ENCODE results near the gene FUT1. TPM values are rescaled to one million over a fixed set of nuclear protein-coding genes. Genes with fewer than 3 reads are reported as not detected.

The FUT1 gene
- total RNA-seq, 1 experiment from 2014 or later = 30.5 TPM

GRCh38 chr19:48739404-48740163 is 12.9 kb downstream of the FUT1 start:
- ChIA-PET CTCF (interaction anchor here (0.5 to 2.9 kb wide), 12 partner anchors 15 to 113 kb away, joined by 3 to 37 read pairs (median 8); partner anchors contain the start of genes CA11 and FUT2), POLR2A (interaction anchor here (0.8 to 1.1 kb wide), 3 partner anchors 26 to 121 kb away, joined by 5 to 8 read pairs (median 8); partner anchors contain the start of gene RPL18)
- peaks cover 40% of the 10 kb centered on the region for H3K4me1 Mint-ChIP-seq (ENCODE audit: low read depth, unreplicated experiment)

GRCh38 chr19:48738557-48739403 is 13.7 kb downstream of the FUT1 start:
- peaks cover 22% of the 10 kb centered on the region for H3K4me1 ChIP-seq
- intact Hi-C loops (cut with micrococcal nuclease; ENCODE audit: unreplicated experiment) = loop anchor here (1.0 kb wide), 6 partner anchors 14 to 92 kb away; partner anchors contain the start of genes CA11 and FUT1
- peak; percentile 30 to 35 for TF ChIP-seq CTCF (IDR thresholded peaks at IDR 0.05; ENCODE audit: insufficient read depth in 1 of 2, low read depth in 1 of 2, low read length in 1 of 2, severe bottlenecking in 1 of 2, unreplicated experiment in 1 of 2)
- peak overlapping the region; percentile 79 for H3K4me3 ChIP-seq (ENCODE audit: low read depth, low read length)
- CTCF ChIA-PET = interaction anchor here (0.5 to 2.9 kb wide), 15 partner anchors 14 to 405 kb away, joined by 3 to 37 read pairs (median 7); partner anchors contain the start of genes CA11, FUT2, GYS1 and RUVBL2
- H3K27me3 Mint-ChIP-seq (ENCODE audit: insufficient read depth, unreplicated experiment) = no peaks in the 10 kb centered on the region
- no TSS peak for BruUV-seq (replicated peaks)
- DNase-seq = peak; percentile 98 to 99
- no peaks in the 10 kb centered on the region for H3K27me3 ChIP-seq (replicated peaks; ENCODE audit: control insufficient read depth, insufficient read depth, low read length)
- H3K36me3 ChIP-seq (ENCODE audit: control insufficient read depth, insufficient read depth, low read length) = no peaks in the 10 kb centered on the region
- peaks cover 34% of the 10 kb centered on the region for H3K36me3 Mint-ChIP-seq (ENCODE audit: insufficient read depth, unreplicated experiment)
- H3K9me3 ChIP-seq = no peaks in the 10 kb centered on the region
- peaks cover 41% of the 10 kb centered on the region for H3K4me1 Mint-ChIP-seq (ENCODE audit: low read depth, unreplicated experiment)
- POLR2A ChIA-PET = interaction anchor here (0.8 to 1.1 kb wide), 6 partner anchors 18 to 120 kb away, joined by 3 to 8 read pairs (median 5); partner anchors contain the start of genes CA11 and RPL18
- peak overlapping the region; percentile 59 for H3K4me3 Mint-ChIP-seq (ENCODE audit: unreplicated experiment)
- peak overlapping the region; percentile 77 for H3K27ac Mint-ChIP-seq (ENCODE audit: unreplicated experiment)
- no peaks in the 10 kb centered on the region for H3K9me3 Mint-ChIP-seq (ENCODE audit: unreplicated experiment)

More at GRCh38 chr19:48739404-48740163, 12.9 kb downstream of the FUT1 start:
- H3K4me1 ChIP-seq = peaks cover 22% of the 10 kb centered on the region
- Mint-ChIP-seq H3K36me3 (ENCODE audit: insufficient read depth, unreplicated experiment) (peaks cover 32% of the 10 kb centered on the region), H3K4me3 (ENCODE audit: unreplicated experiment) (peak overlapping the region; percentile 59), H3K9me3 (ENCODE audit: unreplicated experiment) (no peaks in the 10 kb centered on the region), H3K27ac (ENCODE audit: unreplicated experiment) (no peak overlapping the region), H3K27me3 (ENCODE audit: insufficient read depth, unreplicated experiment) (no peaks in the 10 kb centered on the region)
- no peaks in the 10 kb centered on the region for H3K36me3 ChIP-seq (ENCODE audit: control insufficient read depth, insufficient read depth, low read length)
- BruUV-seq (replicated peaks) = no TSS peak
- no peak for DNase-seq
- H3K27me3 ChIP-seq (replicated peaks; ENCODE audit: control insufficient read depth, insufficient read depth, low read length) = no peaks in the 10 kb centered on the region
- peak overlapping the region; percentile 79 for H3K4me3 ChIP-seq (ENCODE audit: low read depth, low read length)
- no peak for TF ChIP-seq CTCF (IDR thresholded peaks at IDR 0.05; ENCODE audit: insufficient read depth in 1 of 2, low read depth in 1 of 2, low read length in 1 of 2, severe bottlenecking in 1 of 2, unreplicated experiment in 1 of 2)
- no peaks in the 10 kb centered on the region for H3K9me3 ChIP-seq
- intact Hi-C loops (cut with micrococcal nuclease; ENCODE audit: unreplicated experiment) = loop anchor here (1.0 kb wide), 1 partner anchor 13 kb away; the partner anchor contains the start of gene FUT1
